Lung (tissue), 12 donors: Measurements from ENCODE around the gene RPS29. TPM values are rescaled to one million over a fixed set of nuclear protein-coding genes. Genes with fewer than 3 reads are reported as not detected.

ENCODE experiments used
- ATAC-seq: fragments of 200-7000 bp; cut with Tn5 transposase; one replicate; pipeline ENCODE4 v1.9.1; 2020; ENCODE audit warnings: moderate number of reproducible peaks; ENCODE audit not compliant: insufficient read depth, low FRiP score
- DNase-seq, 3 donors: peaks; one replicate each; pipeline ENCODE4 v3.0.0-alpha.2; 2013 to 2017
- H3K27ac ChIP-seq, 2 donors: one replicate each; pipeline ENCODE4 v1.5.1; 2013; ENCODE audit warnings: mild to moderate bottlenecking in 2 of 2, moderate library complexity in 2 of 2, control low read depth in 1 of 2, inconsistent platforms in 1 of 2, low read depth in 1 of 2, low read length in 1 of 2
- H3K27me3 ChIP-seq, 3 donors: one replicate each; pipeline ENCODE4 v1.5.1; 2013; ENCODE audit warnings: low read length in 2 of 3; ENCODE audit not compliant: control insufficient read depth in 3 of 3, insufficient read depth in 3 of 3
- H3K36me3 ChIP-seq, 4 donors: one replicate each; pipeline ENCODE4 v1.5.1; 2013; ENCODE audit warnings: low read length in 4 of 4, mild to moderate bottlenecking in 1 of 4, moderate library complexity in 1 of 4; ENCODE audit not compliant: control insufficient read depth in 4 of 4, insufficient read depth in 4 of 4
- H3K4me1 ChIP-seq, 5 donors: one replicate each; pipeline ENCODE4 v1.5.1; 2013; ENCODE audit warnings: low read length in 5 of 5, mild to moderate bottlenecking in 2 of 5, moderate library complexity in 1 of 5; ENCODE audit not compliant: control insufficient read depth in 5 of 5, insufficient read depth in 5 of 5
- H3K4me3 ChIP-seq: one replicate; pipeline ENCODE4 v1.5.1; 2013; ENCODE audit warnings: mild to moderate bottlenecking, control low read depth, moderate library complexity
- H3K9ac ChIP-seq, 2 donors: one replicate each; pipeline ENCODE4 v1.5.1; 2013; ENCODE audit warnings: low read length in 2 of 2, control low read depth in 1 of 2; ENCODE audit not compliant: insufficient read depth in 1 of 2
- H3K9me3 ChIP-seq, 4 donors: one replicate each; pipeline ENCODE4 v1.5.1; 2013; ENCODE audit warnings: low read length in 3 of 4, mild to moderate bottlenecking in 1 of 4, moderate library complexity in 1 of 4; ENCODE audit not compliant: control insufficient read depth in 4 of 4, insufficient read depth in 3 of 4
- CTCF ChIP-seq: IDR thresholded peaks from 2 replicates; pipeline ENCODE4 v1.5.1; 2012; ENCODE audit warnings: mild to moderate bottlenecking; ENCODE audit errors: control extremely low read depth, extremely low read depth
- WGBS, 2 donors: extraction: QIAGEN DNeasy Blood & Tissue Kit; methylation state at CpG; one replicate each; pipeline ENCODE4 v1.1.7; 2013; 5-methylcytosine and 5-hydroxymethylcytosine counted together
- polyA plus RNA-seq, 2 donors: library from polyadenylated mRNA; stranded (reverse); fragments of 200-250 nt; gene quantifications; one replicate each; pipeline ENCODE4 v1.2.1, GENCODE V29; 2013
- total RNA-seq, 2 donors: library from RNA; depleted of rRNA in 1 of 2; stranded (reverse); fragments of >200 nt in 1 of 2; gene quantifications; one replicate each; pipeline ENCODE4 v1.2.1, GENCODE V29; 2014 to 2021
- donor health status: control.
- donor health status: control.
- donor health status: Bipolar disorder and iron deficiency.
- donor health status: healthy.
- donor health status: DM: yes; HTN: yes; CAD: no.

Gene RPS29
- total and polyA plus RNA-seq, 4 donors, result 413 to 3,240 (median 1,755) TPM

GRCh38 chr14:49581209-49582112, 4.7 kb downstream of the RPS29 start:
- Histone ChIP-seq H3K27me3 (no peaks in the 10 kb centered on the region), H3K9ac (no peak overlapping the region), H3K4me3 (no peak overlapping the region), H3K4me1 (peaks cover 0 to 19% (median 10%) of the 10 kb centered on the region in 5 donors), H3K36me3 (peaks cover 19 to 24% (median 21%) of the 10 kb centered on the region in 4 donors), H3K27ac (no peak overlapping the region), H3K9me3 (no peaks in the 10 kb centered on the region)
- ATAC-seq, result no peak
- TF ChIP-seq CTCF, result no peak
- 75 to 86% methylated on average over 9 of the region's 9 CpGs for WGBS, 2 donors
- DNase-seq, result no peak

- DNase-seq, result no peak
- Histone ChIP-seq H3K4me1 (peaks cover 0 to 16% (median 10%) of the 10 kb centered on the region in 5 donors), H3K27me3 (no peaks in the 10 kb centered on the region), H3K9me3 (no peaks in the 10 kb centered on the region), H3K36me3 (peaks cover 20 to 34% (median 24%) of the 10 kb centered on the region in 4 donors), H3K27ac (no peak overlapping the region), H3K4me3 (no peak overlapping the region), H3K9ac (no peak overlapping the region)
- TF ChIP-seq CTCF, result no peak
- 87 to 88% methylated on average over 2 of the region's 2 CpGs for WGBS, 2 donors
- ATAC-seq, result no peak
These were observed 6.3 kb downstream of the RPS29 start for GRCh38 chr14:49579841-49580240.

- H3K4me3 ChIP-seq, result no peak overlapping the region
- H3K27me3 ChIP-seq, result no peaks in the 10 kb centered on the region
- no peak overlapping the region for H3K27ac ChIP-seq
- 100% methylated on average over 1 of the region's 1 CpG for WGBS, 2 donors
- no peak for TF ChIP-seq CTCF
- no peak for ATAC-seq
- no peak for DNase-seq
- H3K9ac ChIP-seq, result no peak overlapping the region
- H3K4me1 ChIP-seq, result peaks cover 0 to 8% (median 0%) of the 10 kb centered on the region in 5 donors
- peaks cover 12 to 26% (median 16%) of the 10 kb centered on the region in 4 donors for H3K36me3 ChIP-seq
- H3K9me3 ChIP-seq, result no peaks in the 10 kb centered on the region
These were observed 8.0 kb downstream of the RPS29 start for GRCh38 chr14:49578141-49578540.
